Measurements from ENCODE around the gene VPS54. TPM values are rescaled to one million over a fixed set of nuclear protein-coding genes. Genes with fewer than 3 reads are reported as not detected.

VPS54 gene
- total RNA-seq, 1 donor from 2014 or later, result 17.7 TPM

DNA sequence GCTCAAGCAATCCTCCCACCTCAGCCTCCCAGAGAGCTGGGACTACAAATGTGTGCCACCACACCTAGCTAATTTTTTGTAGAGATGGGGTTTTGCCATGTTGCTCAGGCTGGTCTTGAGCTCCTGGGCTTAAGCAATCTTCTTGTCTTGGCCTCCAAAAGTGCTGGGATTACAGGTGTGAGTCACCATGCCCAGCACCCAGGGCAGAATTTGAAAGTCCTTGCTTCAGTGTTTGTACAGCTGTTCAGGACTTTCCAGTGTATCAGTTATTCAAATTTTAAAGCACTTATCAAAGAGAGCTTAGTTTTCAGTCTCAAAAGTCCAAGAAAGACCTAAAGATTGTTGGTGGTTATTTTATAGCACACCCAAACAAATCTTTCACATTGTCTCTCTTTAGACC, 43.6 kb upstream of the VPS54 start:
- no peak overlapping the region for H3K4me3 ChIP-seq (ENCODE audit: low read depth, low read length)
- DNase-seq (ENCODE audit: low read depth), result peak; percentile 45
- TF ChIP-seq, protein P1, sequence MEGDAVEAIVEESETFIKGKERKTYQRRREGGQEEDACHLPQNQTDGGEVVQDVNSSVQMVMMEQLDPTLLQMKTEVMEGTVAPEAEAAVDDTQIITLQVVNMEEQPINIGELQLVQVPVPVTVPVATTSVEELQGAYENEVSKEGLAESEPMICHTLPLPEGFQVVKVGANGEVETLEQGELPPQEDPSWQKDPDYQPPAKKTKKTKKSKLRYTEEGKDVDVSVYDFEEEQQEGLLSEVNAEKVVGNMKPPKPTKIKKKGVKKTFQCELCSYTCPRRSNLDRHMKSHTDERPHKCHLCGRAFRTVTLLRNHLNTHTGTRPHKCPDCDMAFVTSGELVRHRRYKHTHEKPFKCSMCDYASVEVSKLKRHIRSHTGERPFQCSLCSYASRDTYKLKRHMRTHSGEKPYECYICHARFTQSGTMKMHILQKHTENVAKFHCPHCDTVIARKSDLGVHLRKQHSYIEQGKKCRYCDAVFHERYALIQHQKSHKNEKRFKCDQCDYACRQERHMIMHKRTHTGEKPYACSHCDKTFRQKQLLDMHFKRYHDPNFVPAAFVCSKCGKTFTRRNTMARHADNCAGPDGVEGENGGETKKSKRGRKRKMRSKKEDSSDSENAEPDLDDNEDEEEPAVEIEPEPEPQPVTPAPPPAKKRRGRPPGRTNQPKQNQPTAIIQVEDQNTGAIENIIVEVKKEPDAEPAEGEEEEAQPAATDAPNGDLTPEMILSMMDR (IDR thresholded peaks at IDR 0.05; ENCODE audit: insufficient read depth, low read length, poor library complexity, severe bottlenecking), result no peak
- H3K27me3 ChIP-seq (ENCODE audit: control insufficient read depth, insufficient read depth, low read length), result no peaks in the 10 kb centered on the region
- no peaks in the 10 kb centered on the region for H3K36me3 ChIP-seq (ENCODE audit: control insufficient read depth, insufficient read depth, low read length)

DNA sequence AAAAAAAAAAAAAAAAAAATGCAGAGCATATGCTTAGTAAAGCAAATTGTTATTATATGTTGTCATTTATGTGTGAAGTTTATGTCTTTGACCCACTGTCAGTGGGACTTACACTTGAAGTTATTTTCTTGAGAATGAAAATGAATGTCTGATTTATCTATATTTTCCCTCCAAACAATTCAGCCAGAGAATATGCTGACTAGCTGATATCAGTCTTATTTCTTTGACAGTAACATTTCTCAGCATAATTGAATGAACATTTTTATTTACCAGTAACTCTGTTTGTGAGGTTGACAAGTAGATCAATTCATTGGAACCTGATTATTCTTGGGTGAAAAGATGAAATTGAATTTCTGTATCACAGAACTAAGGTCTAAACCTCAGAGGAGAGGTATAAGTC, 40.0 kb upstream of the VPS54 start:
- TF ChIP-seq, protein P1 (IDR thresholded peaks at IDR 0.05; ENCODE audit: insufficient read depth, low read length, poor library complexity, severe bottlenecking), result no peak
- Histone ChIP-seq H3K27me3 (ENCODE audit: control insufficient read depth, insufficient read depth, low read length) (no peaks in the 10 kb centered on the region), H3K4me3 (ENCODE audit: low read depth, low read length) (no peak overlapping the region), H3K36me3 (ENCODE audit: control insufficient read depth, insufficient read depth, low read length) (no peaks in the 10 kb centered on the region)
- DNase-seq (ENCODE audit: low read depth), result no peak

DNA sequence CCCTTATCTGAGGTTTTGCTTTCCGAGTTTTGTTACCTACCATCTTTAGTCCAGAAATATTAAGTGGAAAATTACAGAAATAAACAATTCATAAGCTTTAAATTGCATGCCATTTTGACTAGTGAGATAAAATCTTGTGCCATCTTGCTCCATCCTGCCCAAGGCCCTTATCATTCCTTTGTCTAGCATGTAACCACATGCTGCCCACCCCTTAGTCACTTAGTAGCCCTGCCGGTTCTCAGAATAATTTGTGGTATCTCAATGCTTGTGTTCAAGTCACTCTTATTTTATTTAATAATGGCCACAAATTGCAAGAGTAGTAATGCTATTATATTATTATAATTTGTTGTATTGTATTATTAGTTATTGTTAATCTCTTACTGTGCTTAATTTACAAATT, 36.8 kb upstream of the VPS54 start:
- no peak overlapping the region for H3K4me3 ChIP-seq (ENCODE audit: low read depth, low read length)
- DNase-seq (ENCODE audit: low read depth), result no peak
- TF ChIP-seq, protein P1 (IDR thresholded peaks at IDR 0.05; ENCODE audit: insufficient read depth, low read length, poor library complexity, severe bottlenecking), result no peak
- H3K27me3 ChIP-seq (ENCODE audit: control insufficient read depth, insufficient read depth, low read length), result no peaks in the 10 kb centered on the region
- H3K36me3 ChIP-seq (ENCODE audit: control insufficient read depth, insufficient read depth, low read length), result no peaks in the 10 kb centered on the region

DNA sequence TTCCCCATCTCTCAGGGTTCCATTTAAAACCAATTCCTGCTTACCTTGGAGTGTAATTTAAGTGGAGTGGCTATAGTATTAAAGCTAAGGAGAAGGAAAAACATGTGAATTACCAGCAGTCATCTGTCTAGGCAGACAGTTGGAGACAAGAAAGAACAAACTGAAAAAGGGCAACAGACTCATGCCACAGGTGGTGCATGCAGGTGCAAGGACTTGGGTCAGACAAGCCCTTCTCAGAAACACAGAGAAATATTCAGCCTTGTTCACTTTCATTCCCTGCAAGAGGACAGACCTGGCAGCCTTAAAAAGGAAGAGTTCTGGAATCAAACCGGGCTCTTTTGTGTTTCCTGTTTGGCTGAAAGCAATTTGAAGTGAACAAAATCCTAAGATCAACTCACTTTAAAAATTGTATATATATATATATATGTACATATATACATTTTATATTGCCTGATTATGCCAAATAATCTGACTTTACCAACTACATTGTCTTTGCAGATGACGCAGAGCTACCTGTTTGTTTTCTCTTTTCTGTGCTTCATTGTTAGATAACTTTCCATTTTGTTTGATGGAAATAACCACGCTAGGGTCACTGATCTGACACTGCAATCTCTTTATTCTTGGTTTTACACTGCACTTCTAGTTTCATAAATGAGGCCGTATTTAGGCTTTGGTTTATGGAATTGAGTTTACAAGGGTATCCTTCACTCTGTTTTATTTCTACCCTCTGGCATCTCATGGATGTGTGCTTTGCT, 35.1 kb upstream of the VPS54 start:
- Histone ChIP-seq H3K27me3 (ENCODE audit: control insufficient read depth, insufficient read depth, low read length) (no peaks in the 10 kb centered on the region), H3K4me3 (ENCODE audit: low read depth, low read length) (no peak overlapping the region), H3K36me3 (ENCODE audit: control insufficient read depth, insufficient read depth, low read length) (no peaks in the 10 kb centered on the region)
- DNase-seq (ENCODE audit: low read depth), result no peak
- TF ChIP-seq, protein P1 (IDR thresholded peaks at IDR 0.05; ENCODE audit: insufficient read depth, low read length, poor library complexity, severe bottlenecking), result no peak

DNA sequence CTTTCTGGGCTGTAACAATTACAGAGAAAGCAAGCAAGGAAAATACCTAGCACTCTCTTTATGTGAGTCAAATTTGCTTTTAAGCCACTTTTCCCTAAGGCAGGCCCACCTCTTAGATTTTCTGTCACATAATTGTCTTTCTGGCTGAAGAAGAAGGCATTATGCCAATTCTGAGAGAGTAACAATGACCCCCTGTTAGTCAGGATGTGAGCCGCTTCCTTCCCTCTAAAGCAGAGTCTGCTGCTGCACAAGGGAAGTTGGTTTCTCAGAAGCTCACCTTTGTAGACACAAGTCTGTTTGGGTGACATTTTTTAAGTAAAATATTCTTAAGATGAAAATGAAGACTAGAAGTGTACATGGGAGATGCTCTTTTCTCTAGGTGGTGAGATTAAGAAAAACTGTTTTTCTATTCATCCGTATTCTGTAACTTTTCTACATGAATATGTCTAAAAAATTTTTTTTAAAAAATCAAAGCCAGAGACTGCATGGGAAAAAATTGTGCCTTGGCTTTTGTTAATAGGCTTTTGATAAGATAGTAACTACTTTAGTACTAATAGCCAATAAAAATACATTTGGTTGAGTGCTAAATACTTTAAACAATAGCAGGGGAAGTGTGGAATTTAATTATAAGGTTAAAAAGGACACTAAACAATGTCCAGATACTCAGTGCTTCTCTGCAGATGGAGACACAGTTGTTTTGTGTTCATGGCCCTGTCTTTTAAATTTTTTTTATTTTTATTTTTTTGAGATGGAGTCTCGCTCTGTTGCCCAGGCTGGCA, 33.4 kb upstream of the VPS54 start:
- no peak for DNase-seq (ENCODE audit: low read depth)
- TF ChIP-seq, protein P1 (IDR thresholded peaks at IDR 0.05; ENCODE audit: insufficient read depth, low read length, poor library complexity, severe bottlenecking), result no peak
- H3K27me3 ChIP-seq (ENCODE audit: control insufficient read depth, insufficient read depth, low read length), result no peaks in the 10 kb centered on the region
- H3K36me3 ChIP-seq (ENCODE audit: control insufficient read depth, insufficient read depth, low read length), result no peaks in the 10 kb centered on the region
- H3K4me3 ChIP-seq (ENCODE audit: low read depth, low read length), result no peak overlapping the region

Data from kidney epithelial cell (primary cell).